Fibroblast of pulmonary artery (primary cell): ENCODE results near the gene LINGO1.
A peak's percentile ranks its signal among the peaks of the same experiment; 100 is the strongest.

Source experiments
- DNase-seq: peaks from one replicate; pipeline ENCODE4 v3.0.0-alpha.2; 2010; ENCODE audit warnings: low read depth
- H3K4me3 ChIP-seq: replicated peaks from 2 replicates; pipeline ENCODE4 v1.5.1; 2011; ENCODE audit warnings: low read depth, mild to moderate bottlenecking, control low read depth, low read length, moderate library complexity
- CTCF ChIP-seq: IDR thresholded peaks from 2 replicates; pipeline ENCODE4 v1.5.1; 2011; ENCODE audit warnings: mild to moderate bottlenecking, control low read depth, low read length, inconsistent platforms; ENCODE audit errors: missing control alignments

Gene LINGO1

GRCh38 chr15:77611767-77612166, 20.9 kb downstream of the LINGO1 start:
- no peak for DNase-seq
- no peak for TF ChIP-seq CTCF
- H3K4me3 ChIP-seq: no peak overlapping the region

GRCh38 chr15:77610731-77611130, 22.0 kb downstream of the LINGO1 start:
- DNase-seq: no peak
- TF ChIP-seq CTCF: no peak
- no peak overlapping the region for H3K4me3 ChIP-seq

GRCh38 chr15:77609558-77609957, 23.2 kb downstream of the LINGO1 start:
- no peak for TF ChIP-seq CTCF
- DNase-seq: no peak
- H3K4me3 ChIP-seq: no peak overlapping the region

GRCh38 chr15:77608774-77609173, 23.9 kb downstream of the LINGO1 start:
- DNase-seq: no peak
- TF ChIP-seq CTCF: no peak
- no peak overlapping the region for H3K4me3 ChIP-seq

GRCh38 chr15:77607894-77608261, 24.8 kb downstream of the LINGO1 start:
- H3K4me3 ChIP-seq: no peak overlapping the region
- no peak for DNase-seq
- TF ChIP-seq CTCF: no peak

GRCh38 chr15:77607111-77607893, 25.4 kb downstream of the LINGO1 start:
- peak; percentile 36 for DNase-seq
- no peak for TF ChIP-seq CTCF
- H3K4me3 ChIP-seq: no peak overlapping the region
